Inferior parietal cortex (tissue), 1 donor: Measurements from ENCODE around the gene TNIP1.
A peak's percentile ranks its signal among the peaks of the same experiment; 100 is the strongest.

Experiments
- DNase-seq: peaks from one replicate; pipeline ENCODE4 v3.0.0-alpha.2; 2016; ENCODE audit errors: extremely low spot score

TNIP1 gene

GRCh38 chr5:151022511-151023018 lies 58.3 kb downstream of the TNIP1 start:
- DNase-seq = peak; percentile 37

GRCh38 chr5:151021746-151022145 lies 59.1 kb downstream of the TNIP1 start:
- DNase-seq = no peak

GRCh38 chr5:151020304-151021110 lies 60.3 kb downstream of the TNIP1 start, which contains the start of gene GPX3:
GPX3 (plus strand) TSS chr5:151020591; CDS start chr5:151020655, 64 bp downstream.
- DNase-seq = no peak

- no peak for DNase-seq
Observed at GRCh38 chr5:151019331-151019730, 61.5 kb downstream of the TNIP1 start.

GRCh38 chr5:151018846-151019245 lies 62.0 kb downstream of the TNIP1 start:
- no peak for DNase-seq

GRCh38 chr5:151017897-151018296 lies 62.9 kb downstream of the TNIP1 start:
- DNase-seq = no peak

- DNase-seq = no peak
Observed at GRCh38 chr5:151016700-151017099, 64.1 kb downstream of the TNIP1 start.

GRCh38 chr5:151015974-151016587 lies 64.8 kb downstream of the TNIP1 start:
- DNase-seq = no peak

- DNase-seq = no peak
Observed at GRCh38 chr5:151014680-151015343, 66.0 kb downstream of the TNIP1 start.

GRCh38 chr5:151012862-151013261 lies 68.0 kb downstream of the TNIP1 start:
- DNase-seq = no peak

- no peak for DNase-seq
Observed at GRCh38 chr5:151008906-151009305, 71.9 kb downstream of the TNIP1 start.

GRCh38 chr5:151008210-151008491 lies 72.7 kb downstream of the TNIP1 start:
- DNase-seq = no peak

- no peak for DNase-seq
Observed at GRCh38 chr5:151007430-151008209, 73.2 kb downstream of the TNIP1 start.

- DNase-seq = no peak
Observed at GRCh38 chr5:151006704-151007334, 74.0 kb downstream of the TNIP1 start.

- DNase-seq = no peak
Observed at GRCh38 chr5:151005950-151006576, 74.8 kb downstream of the TNIP1 start.

- no peak for DNase-seq
Observed at GRCh38 chr5:151005187-151005949, 75.5 kb downstream of the TNIP1 start.

GRCh38 chr5:151004499-151004898 lies 76.3 kb downstream of the TNIP1 start:
- DNase-seq = no peak

GRCh38 chr5:151003503-151003860 lies 77.4 kb downstream of the TNIP1 start:
- no peak for DNase-seq

- DNase-seq = no peak
Observed at GRCh38 chr5:151002681-151003502, 77.9 kb downstream of the TNIP1 start.
